HUDEP-2 (cell line): ENCODE measurements around the gene LPCAT1.
A peak's percentile ranks its signal among the peaks of the same experiment; 100 is the strongest.
"Not testable (repeated sequence)": the region's sequence is repeated elsewhere in the genome, so short reads cannot be mapped to it uniquely, and the experiment has no call there.

Source experiments
- DNase-seq, 76 experiments: peaks; one replicate each; lab custom pipeline; 2025; ENCODE audit not compliant: unreplicated experiment in 76 of 76; lab: John Stamatoyannopoulos, UW

Gene LPCAT1

GRCh38 chr5:1510631-1511030 is 13.1 kb downstream of the LPCAT1 start:
- DNase-seq: no peak

- no peak for DNase-seq
Observed at GRCh38 chr5:1510151-1510561, 13.6 kb downstream of the LPCAT1 start.

- no peak for DNase-seq
Observed at GRCh38 chr5:1509346-1510085, 14.2 kb downstream of the LPCAT1 start.

- DNase-seq: no peak
Observed at GRCh38 chr5:1508659-1509290, 15.0 kb downstream of the LPCAT1 start.

- no peak for DNase-seq
Observed at GRCh38 chr5:1507961-1508658, 15.7 kb downstream of the LPCAT1 start.

- no peak for DNase-seq
Observed at GRCh38 chr5:1507457-1507856, 16.3 kb downstream of the LPCAT1 start.

- DNase-seq: no peak
Observed at GRCh38 chr5:1507014-1507375, 16.8 kb downstream of the LPCAT1 start.

- DNase-seq: no peak
Observed at GRCh38 chr5:1506242-1507013, 17.3 kb downstream of the LPCAT1 start.

- DNase-seq: no peak
Observed at GRCh38 chr5:1505506-1506241, 18.1 kb downstream of the LPCAT1 start.

GRCh38 chr5:1505089-1505488 is 18.7 kb downstream of the LPCAT1 start:
- DNase-seq: not testable (repeated sequence)

- DNase-seq: no peak
Observed at GRCh38 chr5:1504617-1505016, 19.1 kb downstream of the LPCAT1 start.

GRCh38 chr5:1504069-1504595 is 19.6 kb downstream of the LPCAT1 start:
- DNase-seq: no peak

GRCh38 chr5:1503241-1504068 is 20.3 kb downstream of the LPCAT1 start:
- peak in 56 of 76 experiments; percentile 3 to 75 (median 28) for DNase-seq

GRCh38 chr5:1502737-1503120 is 21.0 kb downstream of the LPCAT1 start:
- DNase-seq: no peak

- DNase-seq: peak in 6 of 76 experiments; percentile 3 to 39 (median 8)
Observed at GRCh38 chr5:1502046-1502736, 21.6 kb downstream of the LPCAT1 start.

- DNase-seq: no peak
Observed at GRCh38 chr5:1501372-1502045, 22.3 kb downstream of the LPCAT1 start.

GRCh38 chr5:1500411-1501091 is 23.2 kb downstream of the LPCAT1 start:
- DNase-seq: no peak

GRCh38 chr5:1499851-1500250 is 23.9 kb downstream of the LPCAT1 start:
- no peak for DNase-seq
